NCI-H446 treated with DMSO at 0.1 percent for 48 hours (cell line): ENCODE data around the gene KRTAP2-4.
"Not testable (repeated sequence)": the region's sequence is repeated elsewhere in the genome, so short reads cannot be mapped to it uniquely, and the experiment has no call there.

ENCODE experiments used
- DNase-seq: peaks from one replicate; lab custom pipeline; 2025; lab: John Stamatoyannopoulos, UW

KRTAP2-4 gene

GRCh38 chr17:41065829-41066624, at the start of gene KRTAP2-4:
Gene KRTAP2-4 (minus strand): TSS chr17:41065879. CDS start chr17:41065845, 34 bp downstream.
- DNase-seq: no peak

DNA sequence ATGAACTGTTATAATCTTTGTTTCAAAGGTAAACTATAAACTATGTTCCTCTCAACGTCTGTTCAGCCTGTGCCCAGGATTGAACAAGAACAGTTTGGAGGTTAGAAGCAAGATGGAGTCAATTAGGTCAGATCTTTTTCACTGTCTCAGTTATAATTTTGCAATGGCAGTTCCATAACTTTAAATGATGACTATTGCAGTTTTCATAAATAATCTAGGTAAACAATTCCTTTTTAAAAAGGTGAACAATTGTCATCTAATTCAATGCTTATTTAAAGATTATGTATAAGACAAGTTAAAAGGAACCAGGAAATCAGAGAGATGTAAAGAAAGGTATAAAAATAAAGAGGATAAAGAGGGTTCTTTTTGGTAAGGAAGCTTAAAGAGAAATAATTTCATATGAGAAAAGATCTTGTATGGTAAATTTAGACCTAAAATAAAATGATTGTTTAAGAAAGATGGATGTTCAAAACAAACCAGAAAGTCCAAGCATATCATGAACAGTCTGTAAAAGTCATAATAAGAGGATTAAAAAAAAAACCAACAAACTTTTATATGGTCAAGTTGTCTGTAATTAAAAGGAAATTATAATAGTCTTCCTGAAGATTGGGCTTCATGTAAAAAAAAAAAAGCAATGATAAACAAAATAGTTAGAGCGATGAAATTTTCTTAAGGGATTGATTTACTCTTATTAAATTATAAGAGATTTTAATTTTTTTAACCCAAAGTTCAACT, 45.6 kb upstream of the KRTAP2-4 start:
- DNase-seq: no peak

- DNase-seq: not testable (repeated sequence)
Observed at GRCh38 chr17:41108728-41109386, 43.2 kb upstream of the KRTAP2-4 start.

DNA sequence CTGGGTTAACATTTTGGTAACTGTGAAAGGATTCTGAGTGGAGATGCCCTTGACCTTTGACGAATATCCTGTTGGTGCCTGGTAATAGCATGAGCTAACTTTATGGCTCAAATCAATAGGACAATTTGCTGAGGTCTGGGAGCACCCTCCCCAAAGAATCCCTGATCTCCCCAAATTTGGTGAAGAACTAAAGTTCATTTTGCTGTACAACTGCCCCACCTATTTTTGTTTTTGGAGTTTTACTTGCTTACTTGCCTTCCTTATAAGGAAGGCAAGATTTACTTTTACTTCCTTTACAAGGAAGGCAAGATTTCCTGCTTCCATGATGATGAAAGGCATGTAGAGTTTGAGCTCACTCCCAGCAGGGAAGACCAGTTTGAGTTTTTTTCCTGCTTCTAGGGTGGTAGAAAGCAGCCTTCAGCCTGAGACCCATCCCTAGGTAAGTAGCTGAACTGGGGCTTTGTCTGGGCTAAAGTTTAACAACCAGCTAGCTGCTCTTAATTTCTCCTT, 42.3 kb upstream of the KRTAP2-4 start:
- no peak for DNase-seq

DNA sequence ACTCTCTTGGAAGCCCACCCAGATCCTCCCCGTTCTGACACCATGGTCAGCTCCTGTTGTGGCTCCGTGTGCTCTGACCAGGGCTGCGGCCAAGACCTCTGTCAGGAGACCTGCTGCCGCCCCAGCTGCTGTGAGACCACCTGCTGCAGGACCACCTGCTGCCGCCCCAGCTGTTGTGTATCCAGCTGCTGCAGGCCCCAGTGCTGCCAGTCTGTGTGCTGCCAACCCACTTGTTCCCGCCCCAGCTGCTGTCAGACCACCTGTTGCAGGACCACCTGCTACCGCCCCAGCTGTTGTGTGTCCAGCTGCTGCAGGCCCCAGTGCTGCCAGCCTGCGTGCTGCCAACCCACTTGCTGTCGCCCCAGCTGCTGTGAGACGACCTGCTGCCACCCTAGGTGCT, 39.7 kb upstream of the KRTAP2-4 start, which contains the start of gene KRTAP4-9:
Gene KRTAP4-9, plus strand, starts transcription at position 43 of the 400 bp plus-strand sequence. Its CDS starts 0 bp downstream, at position 43.
- DNase-seq: not testable (repeated sequence)

DNA sequence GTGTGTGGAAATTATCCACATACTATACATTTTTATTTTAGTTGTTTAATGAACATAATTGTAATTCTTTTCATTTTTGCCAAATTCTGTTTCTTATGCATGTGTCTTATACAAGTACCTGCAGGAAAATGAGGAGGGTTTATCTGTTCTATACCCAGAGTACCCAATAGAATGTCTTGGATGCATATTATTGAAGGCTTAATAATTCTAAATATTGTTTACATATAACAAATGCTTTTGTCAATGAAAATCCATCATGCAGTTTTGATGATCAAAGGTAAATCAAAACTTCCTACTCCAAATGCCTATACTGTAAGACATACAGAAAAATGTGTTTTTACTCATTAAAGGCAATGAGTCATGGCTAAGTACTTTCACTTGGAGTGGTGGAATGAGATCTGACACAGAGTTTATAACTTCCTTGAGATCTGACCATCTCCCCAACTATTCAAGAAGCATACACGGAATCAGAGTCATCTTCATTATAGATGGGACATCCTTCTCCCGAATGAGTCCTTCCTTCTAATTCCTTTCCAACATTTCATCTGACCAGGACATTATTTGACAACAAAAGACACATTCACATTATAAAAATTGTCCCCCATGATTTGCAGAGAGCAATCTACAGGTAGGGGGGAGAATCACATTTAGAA, 38.8 kb upstream of the KRTAP2-4 start:
- DNase-seq: not testable (repeated sequence)

DNA sequence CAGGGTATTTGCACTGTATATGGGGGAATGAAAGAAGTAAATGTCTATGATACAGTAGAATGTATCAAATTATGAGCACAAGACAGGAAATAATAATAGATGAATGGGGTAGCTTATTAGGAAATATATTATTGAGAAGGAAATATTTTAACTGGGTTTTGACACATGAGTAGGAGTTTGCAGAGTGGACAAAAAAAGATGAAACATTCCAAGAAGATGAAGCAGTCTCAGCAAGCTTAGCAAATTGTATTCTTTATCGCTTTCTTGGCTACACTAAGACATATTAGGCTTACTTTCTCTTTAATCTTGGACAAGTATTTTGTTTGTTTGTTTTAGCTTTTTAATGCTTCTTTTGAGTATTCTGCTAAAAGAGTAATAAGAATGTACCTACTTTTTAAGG, 38.2 kb upstream of the KRTAP2-4 start:
- DNase-seq: no peak

- no peak for DNase-seq
Observed at GRCh38 chr17:41101586-41102259, 36.0 kb upstream of the KRTAP2-4 start, which contains the start of gene KRTAP4-16. Gene KRTAP4-16 (minus strand): TSS chr17:41102209. CDS start chr17:41102209, 0 bp downstream.

DNA sequence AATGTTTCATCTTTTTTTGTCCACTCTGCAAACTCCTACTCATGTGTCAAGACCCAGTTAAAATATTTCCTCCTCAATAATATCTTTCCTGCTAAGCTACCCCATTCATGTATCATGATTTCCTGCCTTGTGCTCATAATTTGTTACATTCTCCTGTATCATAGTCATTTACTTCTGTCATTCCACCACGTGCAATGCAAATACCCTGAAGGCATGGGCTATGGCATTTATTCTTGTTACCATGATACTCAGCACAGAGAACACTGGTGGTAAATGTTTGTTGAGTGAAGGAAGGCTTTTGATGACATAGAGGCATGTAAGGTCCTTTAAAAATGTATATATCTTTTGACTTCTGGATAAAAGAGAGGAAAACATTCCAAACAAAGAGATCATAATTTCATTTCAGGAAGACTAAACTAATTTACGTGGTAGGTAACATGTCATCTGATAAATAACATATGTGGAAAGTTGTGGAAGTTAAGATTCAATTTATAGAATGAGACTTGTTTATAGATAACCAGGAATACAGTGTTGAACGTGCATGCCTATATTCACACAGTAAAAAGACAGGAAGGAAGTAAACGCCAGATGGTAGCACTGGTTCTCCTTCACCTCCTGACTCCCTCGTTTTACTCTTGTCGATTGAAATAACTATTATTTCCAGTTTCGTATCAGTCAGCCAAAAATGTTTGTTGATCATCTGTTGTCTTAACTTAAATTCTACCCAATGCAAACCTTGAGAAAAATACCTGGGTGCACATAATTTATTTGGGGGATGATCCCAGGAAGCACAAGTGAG, 34.2 kb upstream of the KRTAP2-4 start:
- not testable (repeated sequence) for DNase-seq

DNA sequence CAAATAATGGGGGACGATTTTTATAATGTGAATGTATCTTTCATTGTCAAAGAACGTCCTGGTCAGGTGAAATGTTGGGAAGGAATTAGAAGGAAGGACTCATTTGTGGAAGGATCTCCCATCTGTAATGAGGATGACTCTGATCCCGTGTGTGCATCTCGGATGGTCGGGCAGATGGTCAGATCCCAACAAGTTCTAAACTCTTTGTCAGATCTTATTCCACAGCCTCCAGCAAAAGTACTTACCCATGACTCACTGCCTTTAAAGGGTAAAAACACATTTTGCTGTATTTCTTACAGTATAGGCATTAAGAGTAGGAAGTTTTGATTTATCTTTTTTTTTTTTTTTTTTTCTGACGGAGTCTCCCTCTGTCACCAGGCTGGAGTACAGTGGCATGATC, 32.8 kb upstream of the KRTAP2-4 start:
- DNase-seq: no peak

- no peak for DNase-seq
Observed at GRCh38 chr17:41098042-41098441, 32.4 kb upstream of the KRTAP2-4 start, which contains the start of gene KRTAP4-8. Gene KRTAP4-8 (minus strand): TSS chr17:41098142. CDS start chr17:41098084, 58 bp downstream.

GRCh38 chr17:41096055-41096454, 30.4 kb upstream of the KRTAP2-4 start:
- no peak for DNase-seq

GRCh38 chr17:41088760-41089352, 23.2 kb upstream of the KRTAP2-4 start:
- not testable (repeated sequence) for DNase-seq

DNA sequence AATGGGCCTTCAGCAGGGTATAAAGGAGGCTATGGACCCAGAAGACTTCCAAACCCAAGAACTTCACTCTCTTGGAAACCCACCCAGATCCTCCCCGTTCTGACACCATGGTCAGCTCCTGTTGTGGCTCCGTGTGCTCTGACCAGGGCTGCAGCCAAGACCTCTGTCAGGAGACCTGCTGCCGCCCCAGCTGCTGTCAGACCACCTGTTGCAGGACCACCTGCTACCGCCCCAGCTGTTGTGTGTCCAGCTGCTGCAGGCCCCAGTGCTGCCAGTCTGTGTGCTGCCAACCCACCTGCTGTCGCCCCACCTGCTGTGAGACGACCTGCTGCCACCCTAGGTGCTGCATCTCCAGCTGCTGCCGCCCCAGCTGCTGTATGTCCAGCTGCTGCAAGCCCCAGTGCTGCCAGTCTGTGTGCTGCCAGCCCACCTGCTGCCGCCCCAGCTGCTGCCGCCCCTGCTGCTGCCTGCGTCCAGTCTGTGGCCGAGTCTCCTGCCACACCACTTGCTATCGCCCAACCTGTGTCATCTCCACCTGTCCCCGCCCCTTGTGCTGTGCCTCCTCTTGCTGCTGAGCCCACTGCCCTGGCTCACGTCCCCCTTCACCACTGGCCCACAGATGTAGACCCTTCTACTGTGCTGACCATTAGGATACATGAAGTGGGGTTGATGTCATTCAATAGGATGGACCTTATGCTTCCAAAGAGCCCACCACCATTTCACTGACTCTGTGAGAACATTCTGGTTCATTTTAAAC, 18.6 kb upstream of the KRTAP2-4 start, which contains the start of gene KRTAP4-7:
Gene KRTAP4-7, plus strand, starts transcription at position 51 of the 757 bp plus-strand sequence. Its CDS starts 57 bp downstream, at position 108.
- not testable (repeated sequence) for DNase-seq

GRCh38 chr17:41083427-41083826, 17.7 kb upstream of the KRTAP2-4 start:
- not testable (repeated sequence) for DNase-seq

DNA sequence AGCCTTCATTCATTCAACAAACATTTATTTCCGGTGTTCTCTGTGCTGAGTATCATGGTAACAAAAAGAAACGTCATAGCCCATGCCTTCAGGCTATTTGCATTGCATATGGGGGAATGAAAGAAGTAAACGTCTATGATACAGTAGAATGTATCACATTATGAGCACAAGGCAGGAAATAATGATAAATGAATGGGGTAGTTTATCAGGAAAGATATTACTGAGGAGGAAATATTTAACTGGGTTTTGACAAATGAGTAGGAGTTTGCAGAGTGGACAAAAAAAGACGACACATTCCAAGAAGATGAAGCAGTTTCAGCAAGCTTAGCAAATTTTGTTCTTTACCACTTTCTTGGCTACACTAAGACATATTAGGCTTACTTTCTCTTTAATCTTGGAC, 16.9 kb upstream of the KRTAP2-4 start:
- DNase-seq: no peak

DNA sequence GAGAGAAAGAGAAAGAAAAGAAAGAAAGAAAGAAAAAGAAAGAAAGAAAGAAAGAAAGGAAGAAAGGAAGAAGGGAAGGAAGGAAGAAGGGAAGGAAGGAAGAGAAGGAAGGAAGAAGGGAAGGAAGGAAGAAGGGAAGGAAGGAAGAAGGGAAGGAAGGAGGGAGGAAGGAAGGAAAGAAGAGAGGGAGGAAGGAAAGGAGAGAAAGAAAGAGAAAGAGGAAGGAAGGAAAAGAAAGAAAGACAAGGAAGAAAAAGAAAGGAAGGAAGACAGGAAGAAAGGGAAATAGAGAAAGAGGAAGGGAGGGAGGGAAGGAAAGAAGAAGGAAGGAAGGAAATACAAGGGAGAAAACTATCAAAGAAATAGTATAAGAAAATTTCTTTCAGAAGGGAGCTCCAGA, 11.1 kb upstream of the KRTAP2-4 start:
- no peak for DNase-seq

- DNase-seq: no peak
Observed at GRCh38 chr17:41073676-41074075, 8.0 kb upstream of the KRTAP2-4 start.
